ENCODE data around the gene TDRD9. TPM values are rescaled to one million over a fixed set of nuclear protein-coding genes. Genes with fewer than 3 reads are reported as not detected.

TDRD9 gene
- total and polyA plus RNA-seq, 4 donors: 1.2 to 2.2 (median 1.7) TPM

DNA sequence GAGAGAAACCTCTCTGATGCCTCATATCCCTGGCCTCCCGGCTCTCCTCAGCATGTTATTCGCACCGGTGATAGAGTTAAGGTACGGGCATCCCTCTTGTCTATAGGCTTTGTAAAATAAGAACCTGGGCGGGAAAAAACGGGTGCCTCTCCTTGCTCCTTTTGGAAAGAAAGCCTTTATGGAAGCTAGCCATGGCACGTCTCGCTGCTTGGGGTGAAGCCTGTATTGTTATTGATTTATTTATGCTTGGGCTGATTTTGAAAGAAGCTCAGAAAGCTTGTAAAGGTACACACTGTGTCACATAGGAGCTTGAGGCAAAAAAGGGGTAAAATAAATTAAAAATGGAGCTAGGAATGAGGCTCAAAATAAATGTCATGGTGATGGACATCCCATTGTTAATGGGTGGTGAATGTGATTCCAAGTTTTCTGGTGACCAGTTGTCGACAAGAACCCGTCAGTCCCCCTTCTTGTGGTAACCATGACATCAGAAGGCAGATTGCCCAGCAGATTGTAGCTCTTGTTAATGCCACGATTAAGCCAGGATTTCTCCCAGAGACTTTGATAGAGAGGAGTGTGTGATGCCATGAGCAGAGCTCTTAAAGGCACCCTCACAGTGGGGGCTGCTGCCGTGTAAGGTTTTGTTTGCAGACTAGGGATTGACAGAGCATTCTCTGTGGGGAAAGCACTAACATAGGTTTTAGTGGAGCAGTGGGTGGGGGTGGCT, 106.9 kb downstream of the TDRD9 start:
- H3K36me3 ChIP-seq (ENCODE audit: control insufficient read depth, insufficient read depth, low read length): no peaks in the 10 kb centered on the region
- peaks cover 23% of the 10 kb centered on the region for H3K4me1 ChIP-seq (ENCODE audit: control insufficient read depth, insufficient read depth, low read length)
- WGBS (ENCODE audit: insufficient coverage): 33% methylated on average over 11 of the region's 12 CpGs
- DNase-seq (ENCODE audit: low read depth in 4 of 6, low spot score in 6 of 6): peak in 3 of 6 donors; percentile 58 to 92 (median 85)
- no peak overlapping the region for H3K4me3 ChIP-seq (ENCODE audit: low read depth, low read length)
- no peak overlapping the region for H3K27ac ChIP-seq (ENCODE audit: low read depth, low read length)
- H3K9me3 ChIP-seq (ENCODE audit: control insufficient read depth, insufficient read depth, low read length): no peaks in the 10 kb centered on the region
- no peaks in the 10 kb centered on the region for H3K27me3 ChIP-seq (ENCODE audit: control insufficient read depth, insufficient read depth, low read length)

DNA sequence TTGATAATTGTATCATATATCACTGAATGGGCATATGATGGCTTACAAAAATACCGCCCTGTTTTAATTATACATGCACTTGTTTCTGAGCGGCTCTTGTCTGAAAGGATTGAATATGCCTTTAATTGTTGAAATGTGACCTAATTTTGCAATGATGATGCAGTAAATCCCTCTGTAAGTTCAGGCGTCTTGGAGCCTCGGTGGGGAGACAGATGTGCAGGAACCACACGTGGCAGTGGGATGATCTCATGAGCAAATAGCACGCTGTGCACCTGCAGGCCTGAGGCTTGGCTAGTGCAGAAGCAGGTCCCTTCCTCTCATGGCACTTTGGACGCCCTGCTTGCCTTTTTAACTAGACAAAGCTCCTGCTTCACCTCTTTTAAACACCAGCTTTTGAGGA, 108.0 kb downstream of the TDRD9 start:
- Histone ChIP-seq H3K27me3 (ENCODE audit: control insufficient read depth, insufficient read depth, low read length) (no peaks in the 10 kb centered on the region), H3K36me3 (ENCODE audit: control insufficient read depth, insufficient read depth, low read length) (no peaks in the 10 kb centered on the region), H3K27ac (ENCODE audit: low read depth, low read length) (no peak overlapping the region), H3K9me3 (ENCODE audit: control insufficient read depth, insufficient read depth, low read length) (no peaks in the 10 kb centered on the region), H3K4me1 (ENCODE audit: control insufficient read depth, insufficient read depth, low read length) (peaks cover 23% of the 10 kb centered on the region), H3K4me3 (ENCODE audit: low read depth, low read length) (no peak overlapping the region)
- WGBS (ENCODE audit: insufficient coverage): 48% methylated on average over 4 of the region's 7 CpGs
- DNase-seq (ENCODE audit: low read depth in 4 of 6, low spot score in 6 of 6): peak in 2 of 6 donors; percentile 29 to 50

DNA sequence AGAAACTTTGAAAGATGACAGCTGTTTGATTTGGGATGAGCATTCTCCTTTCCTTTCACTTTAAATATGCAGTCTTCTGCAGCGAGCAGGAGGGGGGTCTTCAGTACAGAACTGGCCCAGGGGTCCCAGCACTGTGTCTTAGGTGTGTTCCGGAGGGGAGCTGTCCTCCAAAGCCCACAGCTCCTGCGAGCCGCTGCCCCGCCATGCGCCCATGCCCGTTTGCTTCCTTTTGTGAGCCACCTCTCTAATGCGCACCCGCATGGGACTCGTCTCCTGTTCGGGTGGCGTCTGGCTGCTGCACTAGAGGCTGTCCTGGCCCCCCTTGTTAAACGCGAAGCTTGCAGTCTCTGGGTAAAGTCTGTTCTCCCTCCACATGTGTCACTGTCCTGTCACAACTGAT, 108.8 kb downstream of the TDRD9 start:
- WGBS (ENCODE audit: insufficient coverage): 88% methylated on average over 13 of the region's 14 CpGs
- H3K9me3 ChIP-seq (ENCODE audit: control insufficient read depth, insufficient read depth, low read length): no peaks in the 10 kb centered on the region
- H3K4me1 ChIP-seq (ENCODE audit: control insufficient read depth, insufficient read depth, low read length): peaks cover 23% of the 10 kb centered on the region
- no peaks in the 10 kb centered on the region for H3K36me3 ChIP-seq (ENCODE audit: control insufficient read depth, insufficient read depth, low read length)
- no peak for DNase-seq (ENCODE audit: low read depth in 4 of 6, low spot score in 6 of 6)
- no peak overlapping the region for H3K27ac ChIP-seq (ENCODE audit: low read depth, low read length)
- no peaks in the 10 kb centered on the region for H3K27me3 ChIP-seq (ENCODE audit: control insufficient read depth, insufficient read depth, low read length)
- no peak overlapping the region for H3K4me3 ChIP-seq (ENCODE audit: low read depth, low read length)

DNA sequence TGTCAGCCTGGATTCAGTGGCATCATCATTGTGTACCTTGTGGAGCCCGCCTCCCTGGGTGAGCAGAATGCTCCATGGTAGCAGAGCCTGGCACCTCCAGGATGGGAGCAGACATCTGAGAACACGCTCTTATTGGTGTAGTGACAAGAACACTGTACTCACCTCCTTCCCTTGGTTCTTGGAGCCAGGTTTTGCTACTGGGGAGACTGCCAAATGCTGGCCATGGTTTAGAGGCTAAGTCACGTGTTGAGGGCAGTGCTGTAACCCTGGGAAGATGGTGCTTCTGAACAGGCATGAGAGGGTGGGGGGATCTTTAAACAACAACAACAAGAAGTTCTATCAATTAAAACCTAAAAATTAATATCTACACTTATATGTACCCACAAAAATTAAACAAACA, 109.6 kb downstream of the TDRD9 start:
- peak in 3 of 6 donors; percentile 26 to 69 (median 46) for DNase-seq (ENCODE audit: low read depth in 4 of 6, low spot score in 6 of 6)
- Histone ChIP-seq H3K36me3 (ENCODE audit: control insufficient read depth, insufficient read depth, low read length) (no peaks in the 10 kb centered on the region), H3K27ac (ENCODE audit: low read depth, low read length) (no peak overlapping the region), H3K4me3 (ENCODE audit: low read depth, low read length) (no peak overlapping the region), H3K9me3 (ENCODE audit: control insufficient read depth, insufficient read depth, low read length) (no peaks in the 10 kb centered on the region), H3K27me3 (ENCODE audit: control insufficient read depth, insufficient read depth, low read length) (no peaks in the 10 kb centered on the region), H3K4me1 (ENCODE audit: control insufficient read depth, insufficient read depth, low read length) (peaks cover 23% of the 10 kb centered on the region)
- 72% methylated on average over 2 of the region's 3 CpGs for WGBS (ENCODE audit: insufficient coverage)

DNA sequence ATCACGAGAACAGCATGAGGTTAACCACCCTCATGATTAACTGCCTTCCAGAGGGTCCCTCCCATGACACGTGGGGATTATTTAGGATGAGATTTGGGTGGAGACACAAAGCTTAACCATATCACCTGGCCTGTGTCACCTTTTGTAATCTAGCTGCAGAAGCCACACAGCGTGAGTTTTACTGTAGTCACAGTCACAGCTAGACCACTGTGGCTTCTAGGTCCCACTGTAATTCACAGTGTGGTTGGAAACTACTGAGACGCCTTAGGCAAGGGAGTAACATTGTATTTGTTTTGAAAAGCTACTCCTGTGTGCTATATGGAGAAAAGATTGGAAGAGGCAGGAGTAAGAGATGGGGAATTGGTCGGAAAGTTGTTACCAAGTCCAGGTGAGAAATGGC, 111.0 kb downstream of the TDRD9 start:
- Histone ChIP-seq H3K27ac (ENCODE audit: low read depth, low read length) (no peak overlapping the region), H3K4me1 (ENCODE audit: control insufficient read depth, insufficient read depth, low read length) (peaks cover 23% of the 10 kb centered on the region), H3K36me3 (ENCODE audit: control insufficient read depth, insufficient read depth, low read length) (no peaks in the 10 kb centered on the region), H3K4me3 (ENCODE audit: low read depth, low read length) (no peak overlapping the region), H3K9me3 (ENCODE audit: control insufficient read depth, insufficient read depth, low read length) (no peaks in the 10 kb centered on the region), H3K27me3 (ENCODE audit: control insufficient read depth, insufficient read depth, low read length) (no peaks in the 10 kb centered on the region)
- DNase-seq (ENCODE audit: low read depth in 4 of 6, low spot score in 6 of 6): no peak
- 95% methylated on average over 4 of the region's 5 CpGs for WGBS (ENCODE audit: insufficient coverage)

DNA sequence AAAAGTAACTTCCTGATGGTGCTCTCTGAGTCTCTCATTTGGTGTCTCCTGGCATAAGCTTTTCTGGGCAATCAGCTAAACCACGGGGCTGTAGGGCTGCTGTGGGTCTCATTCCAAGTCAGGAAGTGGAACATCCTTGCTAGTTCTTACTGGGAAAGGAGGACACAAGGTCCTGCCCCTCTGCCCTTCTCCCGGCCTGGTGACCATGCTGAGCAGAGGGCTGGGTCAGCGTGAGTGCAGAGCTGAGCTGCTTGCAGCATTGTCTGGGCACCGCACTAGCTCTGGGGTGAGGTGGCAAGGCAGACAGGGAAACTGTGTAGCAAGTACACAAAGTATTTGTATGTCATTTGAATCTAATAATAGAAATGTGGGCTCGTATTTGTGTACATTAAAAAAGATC, 112.3 kb downstream of the TDRD9 start:
- Histone ChIP-seq H3K4me3 (ENCODE audit: low read depth, low read length) (no peak overlapping the region), H3K27me3 (ENCODE audit: control insufficient read depth, insufficient read depth, low read length) (no peaks in the 10 kb centered on the region), H3K4me1 (ENCODE audit: control insufficient read depth, insufficient read depth, low read length) (peaks cover 16% of the 10 kb centered on the region), H3K9me3 (ENCODE audit: control insufficient read depth, insufficient read depth, low read length) (no peaks in the 10 kb centered on the region), H3K36me3 (ENCODE audit: control insufficient read depth, insufficient read depth, low read length) (no peaks in the 10 kb centered on the region), H3K27ac (ENCODE audit: low read depth, low read length) (no peak overlapping the region)
- no peak for DNase-seq (ENCODE audit: low read depth in 4 of 6, low spot score in 6 of 6)
- 30% methylated on average over 2 of the region's 5 CpGs for WGBS (ENCODE audit: insufficient coverage)

DNA sequence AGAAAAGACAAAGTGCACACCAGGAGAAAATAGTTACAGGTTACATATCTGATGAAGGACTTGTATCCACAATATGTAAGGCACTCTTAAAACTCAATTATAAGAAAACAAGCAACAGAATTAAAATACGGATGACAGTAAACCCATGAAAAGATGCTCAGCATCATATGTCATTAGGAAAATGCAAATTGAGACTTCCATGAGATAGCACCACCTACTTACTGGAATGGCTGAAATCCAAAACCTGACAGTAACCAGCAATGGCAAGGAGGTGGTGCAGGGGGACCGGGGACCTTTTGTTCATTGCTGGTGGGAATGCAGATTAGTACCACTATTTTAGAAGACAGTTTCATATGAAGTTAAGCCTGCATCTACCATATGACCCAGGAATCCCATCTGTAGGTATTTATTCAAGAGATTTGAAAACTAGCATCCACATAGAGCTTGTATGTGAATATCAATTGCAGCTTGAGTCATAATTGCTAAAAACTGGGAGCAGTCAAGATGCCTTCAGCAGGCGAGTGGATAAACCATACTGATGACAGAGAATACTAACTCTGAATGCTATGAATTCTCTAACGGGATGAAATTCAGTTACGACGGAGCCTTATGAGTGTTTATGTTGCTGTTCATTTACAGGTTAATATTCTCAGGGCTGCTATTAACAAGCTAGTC, 113.3 kb downstream of the TDRD9 start:
- no peak for DNase-seq (ENCODE audit: low read depth in 4 of 6, low spot score in 6 of 6)
- Histone ChIP-seq H3K4me1 (ENCODE audit: control insufficient read depth, insufficient read depth, low read length) (peaks cover 14% of the 10 kb centered on the region), H3K27me3 (ENCODE audit: control insufficient read depth, insufficient read depth, low read length) (no peaks in the 10 kb centered on the region), H3K9me3 (ENCODE audit: control insufficient read depth, insufficient read depth, low read length) (no peaks in the 10 kb centered on the region), H3K36me3 (ENCODE audit: control insufficient read depth, insufficient read depth, low read length) (no peaks in the 10 kb centered on the region), H3K4me3 (ENCODE audit: low read depth, low read length) (no peak overlapping the region), H3K27ac (ENCODE audit: low read depth, low read length) (no peak overlapping the region)
- 92% methylated on average over 4 of the region's 6 CpGs for WGBS (ENCODE audit: insufficient coverage)

DNA sequence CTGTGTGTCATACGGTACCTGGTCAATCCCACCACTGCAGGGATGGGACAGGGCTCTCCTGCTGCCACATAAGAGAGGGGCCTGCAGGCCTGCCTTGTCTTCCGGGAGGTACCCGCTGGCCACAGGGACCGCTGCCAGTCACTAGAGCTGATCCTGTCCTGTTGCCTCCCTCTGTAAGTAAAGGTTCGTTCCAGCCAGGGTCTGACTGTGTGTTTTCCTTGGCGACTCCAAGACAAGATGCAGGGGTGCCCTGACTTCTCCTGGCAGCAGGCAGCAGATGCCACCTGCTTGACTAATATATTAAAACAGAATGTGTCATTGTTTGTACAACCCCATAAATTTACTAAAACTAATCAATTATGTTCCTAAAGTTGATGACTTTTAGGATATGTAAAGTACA, 115.8 kb downstream of the TDRD9 start:
- H3K9me3 ChIP-seq (ENCODE audit: control insufficient read depth, insufficient read depth, low read length): no peaks in the 10 kb centered on the region
- H3K27ac ChIP-seq (ENCODE audit: low read depth, low read length): no peak overlapping the region
- no peaks in the 10 kb centered on the region for H3K27me3 ChIP-seq (ENCODE audit: control insufficient read depth, insufficient read depth, low read length)
- WGBS (ENCODE audit: insufficient coverage): 82% methylated on average over 5 of the region's 6 CpGs
- no peak overlapping the region for H3K4me3 ChIP-seq (ENCODE audit: low read depth, low read length)
- no peaks in the 10 kb centered on the region for H3K36me3 ChIP-seq (ENCODE audit: control insufficient read depth, insufficient read depth, low read length)
- no peak for DNase-seq (ENCODE audit: low read depth in 4 of 6, low spot score in 6 of 6)
- peaks cover 3% of the 10 kb centered on the region for H3K4me1 ChIP-seq (ENCODE audit: control insufficient read depth, insufficient read depth, low read length)

DNA sequence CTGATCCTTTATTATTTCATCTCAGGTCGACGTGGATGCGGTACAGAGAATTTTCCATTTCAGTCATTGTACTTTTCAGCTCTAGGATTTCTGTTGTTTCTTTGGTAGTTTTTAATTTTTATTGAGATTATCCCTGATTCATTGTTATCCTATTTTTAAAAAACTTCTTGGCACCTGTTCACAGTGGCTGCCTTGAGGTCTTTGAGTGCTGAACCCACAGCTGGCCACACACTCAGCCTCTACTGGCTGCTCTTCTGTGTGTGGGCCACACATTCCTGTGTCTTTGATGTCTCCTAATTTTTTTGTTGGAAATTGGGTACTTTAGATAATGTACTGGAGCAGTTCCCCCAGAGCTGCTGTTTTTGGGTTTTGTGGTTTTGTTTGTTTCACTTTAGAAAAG, 119.5 kb downstream of the TDRD9 start:
- no peak overlapping the region for H3K27ac ChIP-seq (ENCODE audit: low read depth, low read length)
- DNase-seq (ENCODE audit: low read depth in 4 of 6, low spot score in 6 of 6): no peak
- H3K27me3 ChIP-seq (ENCODE audit: control insufficient read depth, insufficient read depth, low read length): no peaks in the 10 kb centered on the region
- H3K36me3 ChIP-seq (ENCODE audit: control insufficient read depth, insufficient read depth, low read length): no peaks in the 10 kb centered on the region
- H3K4me3 ChIP-seq (ENCODE audit: low read depth, low read length): no peak overlapping the region
- no CpG with 5 or more reads among the region's 3 CpGs for WGBS (ENCODE audit: insufficient coverage)
- peaks cover 6% of the 10 kb centered on the region for H3K4me1 ChIP-seq (ENCODE audit: control insufficient read depth, insufficient read depth, low read length)
- H3K9me3 ChIP-seq (ENCODE audit: control insufficient read depth, insufficient read depth, low read length): no peaks in the 10 kb centered on the region

Data from spinal cord (tissue), 10 donors.